Muscle of arm (tissue), 12 donors: ENCODE measurements around the gene CADPS2. TPM values are rescaled to one million over a fixed set of nuclear protein-coding genes. Genes with fewer than 3 reads are reported as not detected.
"Not testable (repeated sequence)": the region's sequence is repeated elsewhere in the genome, so short reads cannot be mapped to it uniquely, and the experiment has no call there.

Source experiments
- DNase-seq: peaks from one replicate; pipeline ENCODE4 v3.0.0-alpha.2; 2013
- polyA plus RNA-seq, 12 donors: library from polyadenylated mRNA; unstranded; fragments of 120-200 nt; gene quantifications; one replicate each; pipeline ENCODE4 v1.2.1, GENCODE V29; 2013; ENCODE audit not compliant: insufficient read length in 12 of 12

The CADPS2 gene
- polyA plus RNA-seq, 12 donors: 2.9 to 10.1 (median 4.7) TPM; not detected in 2

DNA sequence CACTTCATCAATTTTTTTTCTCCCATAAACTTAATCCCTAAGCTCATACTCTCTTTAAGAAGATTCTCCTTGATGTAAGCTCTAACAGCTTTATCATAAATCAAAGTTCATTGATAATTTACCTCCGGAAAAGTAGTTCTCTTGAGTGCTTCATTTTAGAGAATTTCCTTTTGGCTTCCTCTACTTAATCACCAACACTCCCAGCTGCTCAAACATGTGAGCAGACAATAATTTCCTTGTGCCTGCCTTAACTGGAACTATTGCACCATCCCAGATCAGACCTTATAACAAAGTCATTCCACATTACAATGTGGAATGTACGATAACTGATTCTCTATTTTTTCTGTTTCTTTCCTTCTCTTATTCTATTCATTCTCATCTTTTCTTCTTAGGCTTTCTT lies 587.6 kb downstream of the CADPS2 start:
- DNase-seq: no peak

DNA sequence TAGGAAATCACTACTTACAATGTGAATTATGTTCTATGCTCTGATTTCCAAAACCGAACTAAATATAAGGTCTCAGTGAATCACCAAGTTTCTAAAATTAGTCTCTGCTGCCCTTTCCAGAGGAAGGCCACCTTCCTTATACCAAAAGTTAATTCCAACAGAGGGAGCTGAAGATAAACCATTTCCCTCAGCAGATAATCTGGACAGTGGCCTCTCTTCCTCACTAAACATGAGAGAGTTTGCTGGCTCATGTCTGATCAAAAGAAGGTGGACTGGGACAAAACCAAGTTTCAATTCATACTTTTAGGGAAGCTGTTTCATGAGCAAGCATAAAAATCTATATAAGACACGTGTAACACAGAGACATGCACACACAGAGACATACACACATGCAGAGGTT lies 588.1 kb downstream of the CADPS2 start:
- no peak for DNase-seq

DNA sequence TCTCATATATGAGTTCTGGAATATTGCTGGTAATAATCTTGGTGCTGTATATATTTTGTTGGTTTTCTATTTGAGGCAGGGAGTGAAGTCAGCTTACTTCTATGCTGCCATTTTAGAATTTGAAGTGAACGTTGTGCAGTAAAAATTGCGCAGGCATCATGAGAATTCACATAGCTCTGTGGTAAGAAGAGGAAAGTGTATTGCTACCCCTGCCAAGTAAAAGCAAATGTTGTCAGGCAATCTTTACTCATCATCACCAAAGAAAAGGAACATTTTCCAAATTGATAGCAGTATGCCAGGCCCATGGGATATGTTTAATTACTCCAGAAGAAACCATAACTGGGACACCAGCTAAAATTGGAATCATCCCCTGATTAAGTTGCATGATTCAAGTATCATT lies 595.1 kb downstream of the CADPS2 start:
- no peak for DNase-seq

DNA sequence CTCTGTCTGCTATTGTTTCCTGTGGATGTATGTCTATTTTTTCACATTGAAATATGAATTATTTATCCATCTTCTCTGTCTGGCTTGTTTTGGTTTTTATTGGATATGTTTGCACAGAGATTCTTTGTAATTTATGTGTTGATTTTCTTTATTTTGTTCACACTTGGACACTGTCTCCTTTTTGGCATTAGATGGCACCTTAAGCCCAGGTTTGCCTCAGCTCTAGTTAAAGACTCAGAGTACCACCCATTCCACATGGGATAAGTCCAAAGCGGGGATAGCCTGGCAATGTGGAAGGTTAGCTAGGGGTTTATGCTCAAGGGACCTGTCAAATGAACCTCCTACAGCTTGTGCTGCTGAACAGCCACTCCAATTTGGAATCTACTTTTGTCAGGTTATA lies 595.8 kb downstream of the CADPS2 start:
- no peak for DNase-seq

DNA sequence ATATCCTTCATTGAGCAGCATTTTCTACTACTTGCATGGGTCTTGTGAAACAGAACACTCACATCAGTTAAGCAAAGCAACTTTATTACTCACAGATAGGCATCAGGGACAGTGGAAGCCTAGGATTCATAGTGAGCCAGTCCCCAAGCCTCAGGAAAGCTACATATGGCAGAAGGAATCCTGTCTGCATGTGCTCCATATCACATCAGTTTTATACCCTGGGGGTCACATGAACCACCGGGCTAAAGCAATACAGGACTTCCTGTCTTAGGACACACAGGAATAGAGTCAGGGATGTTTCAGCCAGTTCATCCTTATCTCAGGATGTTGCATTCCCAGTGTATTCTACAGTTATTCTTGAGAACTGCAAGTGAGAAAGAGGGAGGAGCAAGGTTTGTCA lies 596.8 kb downstream of the CADPS2 start:
- DNase-seq: no peak

DNA sequence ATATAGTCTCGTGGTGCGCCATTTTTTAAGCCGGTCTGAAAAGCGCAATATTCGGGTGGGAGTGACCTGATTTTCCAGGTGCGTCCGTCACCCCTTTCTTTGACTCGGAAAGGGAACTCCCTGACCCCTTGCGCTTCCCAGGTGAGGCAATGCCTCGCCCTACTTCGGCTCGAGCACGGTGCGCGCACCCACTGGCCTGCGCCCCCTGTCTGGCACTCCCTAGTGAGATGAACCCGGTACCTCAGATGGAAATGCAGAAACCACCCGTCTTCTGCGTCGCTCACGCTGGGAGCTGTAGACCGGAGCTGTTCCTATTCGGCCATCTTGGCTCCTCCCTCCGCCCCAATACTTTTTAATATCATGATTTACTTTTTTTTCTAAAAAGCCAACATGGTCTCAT lies 601.7 kb downstream of the CADPS2 start:
- not testable (repeated sequence) for DNase-seq

DNA sequence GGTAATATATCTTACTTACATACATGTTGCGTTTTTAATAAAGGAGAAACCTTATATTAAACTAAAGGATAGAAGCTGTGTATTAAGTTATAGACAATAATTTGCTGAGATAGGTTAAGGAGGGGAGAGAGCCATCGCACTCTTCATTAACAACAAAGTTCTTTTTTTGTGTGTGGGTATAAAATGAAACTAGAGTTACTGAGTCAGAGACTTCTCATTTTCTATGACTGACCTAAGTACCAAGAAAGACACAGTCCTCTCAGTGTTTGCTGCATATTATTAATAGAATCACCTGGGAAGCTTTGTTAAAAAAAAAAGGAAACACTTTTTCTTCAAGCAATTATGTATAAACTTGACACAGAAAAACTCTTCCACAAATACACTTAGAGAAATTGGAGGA lies 613.1 kb downstream of the CADPS2 start:
- no peak for DNase-seq

DNA sequence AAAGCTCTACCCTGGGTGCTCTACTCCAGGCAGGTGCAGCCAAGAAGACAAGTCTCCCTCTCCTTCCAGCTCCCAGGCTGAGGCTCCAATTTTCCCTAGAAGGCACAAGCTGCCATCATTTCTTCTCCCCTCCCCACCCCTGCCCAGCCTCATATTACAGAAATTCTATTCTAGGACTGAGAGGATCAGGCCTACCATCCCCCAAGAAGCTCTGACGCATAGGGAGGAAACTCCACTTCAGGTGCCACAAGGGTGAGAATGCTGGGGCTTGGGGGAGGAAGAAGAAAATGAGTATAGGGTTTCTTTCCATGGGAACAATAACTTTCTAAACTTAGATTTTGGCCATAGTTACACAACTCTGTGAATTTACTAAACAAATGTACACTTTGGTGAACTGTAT lies 617.0 kb downstream of the CADPS2 start:
- DNase-seq: no peak

Other genes starting within 250 kb of the CADPS2 start
- under 1 TPM in 1 of 12 donors, not detected in 11; 0.12 TPM for gene RNF133, start 187.3 kb downstream of the CADPS2 start, polyA plus RNA-seq
- under 1 TPM in 1 of 12 donors, not detected in 11; 0.21 TPM for gene RNF148, start 183.5 kb downstream of the CADPS2 start, polyA plus RNA-seq
- not detected for gene TAS2R16, start 109.2 kb upstream of the CADPS2 start, polyA plus RNA-seq